Duodenal mucosa (tissue), 2 donors: ENCODE measurements around the gene IL36RN.

Experiments used
- H3K27ac ChIP-seq: one replicate; pipeline ENCODE4 v1.7.0; 2013; ENCODE audit warnings: low read depth, low read length
- H3K27me3 ChIP-seq, 2 donors: one replicate each; pipeline ENCODE4 v1.7.0; 2013; ENCODE audit warnings: low read length in 2 of 2, control low read depth in 1 of 2; ENCODE audit not compliant: insufficient read depth in 2 of 2, control insufficient read depth in 1 of 2
- H3K36me3 ChIP-seq, 2 donors: one replicate each; pipeline ENCODE4 v1.7.0; 2013; ENCODE audit warnings: low read length in 2 of 2, control low read depth in 1 of 2; ENCODE audit not compliant: insufficient read depth in 2 of 2, control insufficient read depth in 1 of 2
- H3K4me1 ChIP-seq, 2 donors: one replicate each; pipeline ENCODE4 v1.7.0; 2013; ENCODE audit warnings: low read length in 2 of 2, control low read depth in 1 of 2; ENCODE audit not compliant: insufficient read depth in 2 of 2, control insufficient read depth in 1 of 2
- H3K4me3 ChIP-seq, 2 donors: one replicate each; pipeline ENCODE4 v1.7.0; 2013; ENCODE audit warnings: low read length in 2 of 2, low read depth in 1 of 2
- H3K9ac ChIP-seq, 2 donors: one replicate each; pipeline ENCODE4 v1.7.0; 2013; ENCODE audit warnings: low read length in 2 of 2, low read depth in 1 of 2
- H3K9me3 ChIP-seq, 2 donors: one replicate each; pipeline ENCODE4 v1.7.0; 2013; ENCODE audit warnings: low read length in 2 of 2, control low read depth in 1 of 2; ENCODE audit not compliant: control insufficient read depth in 1 of 2

IL36RN gene

GRCh38 chr2:113112441-113112840 is 53.4 kb downstream of the IL36RN start:
- Histone ChIP-seq H3K36me3 (no peaks in the 10 kb centered on the region), H3K27me3 (no peaks in the 10 kb centered on the region), H3K27ac (no peak overlapping the region), H3K4me1 (peaks cover 18 to 23% of the 10 kb centered on the region in 2 donors), H3K9ac (no peak overlapping the region), H3K4me3 (no peak overlapping the region), H3K9me3 (no peaks in the 10 kb centered on the region)

GRCh38 chr2:113112871-113113270 is 53.9 kb downstream of the IL36RN start:
- H3K4me3 ChIP-seq: no peak overlapping the region
- no peak overlapping the region for H3K9ac ChIP-seq
- H3K36me3 ChIP-seq: no peaks in the 10 kb centered on the region
- no peak overlapping the region for H3K27ac ChIP-seq
- peaks cover 21 to 25% of the 10 kb centered on the region in 2 donors for H3K4me1 ChIP-seq
- no peaks in the 10 kb centered on the region for H3K27me3 ChIP-seq
- H3K9me3 ChIP-seq: no peaks in the 10 kb centered on the region

- Histone ChIP-seq H3K4me3 (no peak overlapping the region), H3K9me3 (no peaks in the 10 kb centered on the region), H3K4me1 (peaks cover 24 to 29% of the 10 kb centered on the region in 2 donors), H3K27ac (no peak overlapping the region), H3K27me3 (no peaks in the 10 kb centered on the region), H3K36me3 (no peaks in the 10 kb centered on the region), H3K9ac (no peak overlapping the region)
Measured at GRCh38 chr2:113113807-113114206, 54.8 kb downstream of the IL36RN start.
